IMR-90 (cell line): Measurements from ENCODE around the gene TM7SF2.

Experiments used
- POLR2A ChIP-seq: IDR thresholded peaks from 2 replicates; pipeline ENCODE4 v1.6.1; 2012; ENCODE audit warnings: mild to moderate bottlenecking, low read depth, low read length
- RAD21 ChIP-seq: IDR thresholded peaks from 2 replicates; pipeline ENCODE4 v1.6.1; 2012; ENCODE audit warnings: low read length, improper control_type of control experiment

DNA sequence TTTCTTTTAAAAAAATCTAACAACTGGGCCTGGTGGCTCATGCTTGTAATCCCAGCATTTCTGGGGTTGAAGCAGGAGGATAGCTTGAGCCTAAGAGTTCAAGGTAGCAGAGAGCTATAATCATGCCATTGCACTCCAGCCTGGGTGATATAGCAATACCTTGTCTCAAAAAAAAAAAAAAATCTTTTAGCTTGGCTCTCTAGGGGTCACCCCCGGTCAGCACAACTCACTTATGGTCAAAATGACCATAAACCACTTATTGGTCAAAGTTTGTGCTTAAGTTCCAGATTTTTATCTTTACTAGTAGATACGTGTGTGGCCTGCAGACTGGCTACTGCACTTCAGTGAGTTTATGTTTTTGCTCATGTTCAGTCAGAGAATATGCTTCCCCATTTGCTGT is 52.0 kb downstream of the TM7SF2 start:
- TF ChIP-seq POLR2A (no peak), RAD21 (no peak)
